GM10266 (cell line): Measurements from ENCODE around the gene ICE1.
"Not testable (repeated sequence)": the region's sequence is repeated elsewhere in the genome, so short reads cannot be mapped to it uniquely, and the experiment has no call there.

Experiments used
- DNase-seq: peaks from one replicate; pipeline ENCODE4 v3.0.0; 2012; ENCODE audit errors: extremely low spot score
- CTCF ChIP-seq: IDR thresholded peaks from 2 replicates; pipeline ENCODE4 v1.5.1; 2012; ENCODE audit warnings: mild to moderate bottlenecking, low read depth; ENCODE audit not compliant: control insufficient read depth, insufficient read depth; ENCODE audit errors: missing control alignments

The ICE1 gene

DNA sequence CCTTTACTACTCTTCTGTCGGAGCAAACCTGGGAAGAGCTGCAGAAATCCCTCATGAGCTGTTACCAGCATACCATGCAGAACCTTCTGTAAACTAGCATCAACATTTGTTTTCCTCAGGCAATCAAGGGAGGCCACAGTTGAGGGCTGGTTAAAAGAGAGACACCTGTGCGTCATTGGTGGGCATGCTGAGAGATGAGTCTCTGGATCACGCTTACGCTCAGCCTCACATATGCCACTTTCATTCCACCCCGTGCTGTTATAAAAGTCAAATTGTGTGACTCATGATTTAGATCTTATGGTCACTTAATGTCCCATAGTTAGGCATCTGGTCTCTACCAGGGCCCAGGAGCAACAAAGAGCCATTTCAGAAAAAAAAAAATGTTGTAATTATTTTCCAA is 18.1 kb upstream of the ICE1 start:
- no peak for DNase-seq
- TF ChIP-seq CTCF = no peak

DNA sequence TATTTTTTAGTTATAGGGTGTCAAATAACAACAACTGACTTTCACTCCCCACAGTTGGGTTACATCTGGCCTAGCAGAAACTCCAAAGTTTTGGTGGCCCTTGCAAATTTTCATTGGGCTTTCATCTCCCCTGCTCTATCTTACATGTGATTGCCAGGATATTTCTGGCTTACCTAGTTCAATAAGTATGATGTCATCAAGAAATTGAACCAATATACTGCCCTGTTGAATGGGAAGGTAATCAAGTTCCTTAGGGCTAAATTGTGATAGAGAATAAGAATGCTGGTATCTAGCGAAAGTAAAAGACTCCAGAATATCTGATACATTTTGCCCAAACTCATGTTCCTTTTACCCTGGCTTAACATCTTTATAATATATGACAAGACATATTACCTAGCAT is 17.0 kb upstream of the ICE1 start:
- TF ChIP-seq CTCF = no peak
- no peak for DNase-seq

GRCh38 chr5:5407924-5408323 is 14.6 kb upstream of the ICE1 start:
- no peak for TF ChIP-seq CTCF
- no peak for DNase-seq

- no peak for DNase-seq
Observed at GRCh38 chr5:5409151-5409810, 13.2 kb upstream of the ICE1 start.

DNA sequence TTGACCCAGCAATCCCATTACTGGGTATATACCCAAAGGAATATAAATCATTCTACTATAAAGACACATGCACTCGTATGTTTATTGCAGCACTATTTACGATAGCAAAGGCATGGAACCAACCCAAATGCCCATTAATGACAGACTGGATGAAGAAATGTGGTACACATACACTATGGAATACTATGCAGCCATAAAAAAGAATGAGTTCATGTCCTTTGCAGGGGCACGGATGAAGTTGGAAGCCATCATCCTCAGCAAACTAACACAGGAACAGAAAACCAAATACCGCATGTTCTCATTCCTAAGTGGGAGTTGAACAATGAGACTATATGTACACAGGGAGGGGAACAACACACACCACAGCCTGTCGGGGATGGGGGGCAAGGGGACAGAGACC is 8.6 kb upstream of the ICE1 start:
- DNase-seq = not testable (repeated sequence)

More at GRCh38 chr5:5409151-5409810, 13.2 kb upstream of the ICE1 start:
- no peak for TF ChIP-seq CTCF

GRCh38 chr5:5414999-5415398 is 7.5 kb upstream of the ICE1 start:
- no peak for TF ChIP-seq CTCF
- no peak for DNase-seq

- no peak for DNase-seq
- TF ChIP-seq CTCF = no peak
Observed at GRCh38 chr5:5416733-5417132, 5.7 kb upstream of the ICE1 start.

DNA sequence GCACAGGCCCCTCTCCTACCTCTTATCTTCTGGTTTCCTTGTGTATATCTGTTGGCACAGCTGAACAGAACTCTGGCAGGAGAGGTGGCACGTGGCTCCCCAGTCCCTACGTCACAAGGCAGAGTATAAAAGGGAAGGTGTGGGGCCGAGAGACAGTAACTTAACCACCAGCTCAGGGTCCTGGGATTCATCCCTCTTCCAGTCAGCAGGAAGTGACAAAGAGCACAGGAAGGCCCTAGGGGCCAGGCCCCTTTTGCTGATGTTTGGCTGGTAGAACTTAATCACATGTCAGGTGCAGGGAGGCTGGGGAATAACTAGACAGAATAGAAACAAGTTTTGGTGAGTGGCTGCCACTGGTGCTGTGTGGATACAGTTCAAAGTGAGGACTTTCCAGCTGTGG is 4.5 kb upstream of the ICE1 start:
- no peak for DNase-seq
- no peak for TF ChIP-seq CTCF
